KOPT-K1 (cell line): ENCODE results near the gene CPHXL2.

Experiments used
- H3K27ac ChIP-seq: fragments of 200-600 bp; sonication (generic); 2 replicates; pipeline ENCODE4 v1.5.1; 2016; ENCODE audit warnings: antibody characterized with exemption, mild to moderate bottlenecking, low read depth, low read length; ENCODE audit not compliant: poor library complexity, severe bottlenecking
- H3K36me3 ChIP-seq: fragments of 200-600 bp; sonication (generic); 2 replicates; pipeline ENCODE4 v1.5.1; 2017; ENCODE audit warnings: antibody characterized with exemption, mild to moderate bottlenecking, low read length, moderate library complexity; ENCODE audit not compliant: insufficient read depth
- H3K9me3 ChIP-seq: fragments of 200-600 bp; sonication (generic); 2 replicates; pipeline ENCODE4 v1.5.1; 2017; ENCODE audit warnings: antibody characterized with exemption, low read length, mild to moderate bottlenecking; ENCODE audit not compliant: insufficient read depth, poor library complexity, severe bottlenecking

CPHXL2 gene

GRCh38 chr16:75658175-75658574, 18.6 kb downstream of the CPHXL2 start:
- peaks cover 81% of the 10 kb centered on the region for H3K36me3 ChIP-seq
- H3K27ac ChIP-seq, result no peak overlapping the region
- no peaks in the 10 kb centered on the region for H3K9me3 ChIP-seq

GRCh38 chr16:75653922-75654321, 22.9 kb downstream of the CPHXL2 start:
- no peaks in the 10 kb centered on the region for H3K9me3 ChIP-seq
- H3K27ac ChIP-seq, result no peak overlapping the region
- H3K36me3 ChIP-seq, result peaks cover 73% of the 10 kb centered on the region

GRCh38 chr16:75648265-75649076, 28.3 kb downstream of the CPHXL2 start:
- Histone ChIP-seq H3K27ac (peak overlapping the region; percentile 89), H3K36me3 (peaks cover 45% of the 10 kb centered on the region), H3K9me3 (no peaks in the 10 kb centered on the region)

- H3K36me3 ChIP-seq, result peaks cover 45% of the 10 kb centered on the region
- H3K27ac ChIP-seq, result peak within 1 kb of the TSS; percentile 89
- no peaks in the 10 kb centered on the region for H3K9me3 ChIP-seq
These were observed 29.1 kb downstream of the CPHXL2 start, which contains the start of the genes KARS1 and TERF2IP for GRCh38 chr16:75647492-75648264. Gene KARS1 (minus strand): TSS chr16:75647665. CDS start chr16:75647639, 26 bp downstream. Gene TERF2IP (plus strand): TSS chr16:75647773. CDS start chr16:75647883, 110 bp downstream.

GRCh38 chr16:75647112-75647491, 29.7 kb downstream of the CPHXL2 start:
- Histone ChIP-seq H3K27ac (peak overlapping the region; percentile 89), H3K36me3 (peaks cover 49% of the 10 kb centered on the region), H3K9me3 (no peaks in the 10 kb centered on the region)

- no peaks in the 10 kb centered on the region for H3K9me3 ChIP-seq
- H3K36me3 ChIP-seq, result peaks cover 66% of the 10 kb centered on the region
- H3K27ac ChIP-seq, result no peak overlapping the region
These were observed 32.4 kb downstream of the CPHXL2 start for GRCh38 chr16:75644240-75645012.

GRCh38 chr16:75640598-75640997, 36.2 kb downstream of the CPHXL2 start:
- peaks cover 99% of the 10 kb centered on the region for H3K36me3 ChIP-seq
- no peaks in the 10 kb centered on the region for H3K9me3 ChIP-seq
- H3K27ac ChIP-seq, result no peak overlapping the region

GRCh38 chr16:75635036-75635435, 41.8 kb downstream of the CPHXL2 start:
- Histone ChIP-seq H3K9me3 (no peaks in the 10 kb centered on the region), H3K36me3 (peaks cover 99% of the 10 kb centered on the region), H3K27ac (no peak overlapping the region)

GRCh38 chr16:75632857-75633256, 44.0 kb downstream of the CPHXL2 start:
- no peak overlapping the region for H3K27ac ChIP-seq
- H3K9me3 ChIP-seq, result no peaks in the 10 kb centered on the region
- H3K36me3 ChIP-seq, result peaks cover 100% of the 10 kb centered on the region

- Histone ChIP-seq H3K27ac (no peak overlapping the region), H3K9me3 (no peaks in the 10 kb centered on the region), H3K36me3 (peaks cover 100% of the 10 kb centered on the region)
These were observed 46.8 kb downstream of the CPHXL2 start for GRCh38 chr16:75630052-75630451.

GRCh38 chr16:75629132-75629531, 47.7 kb downstream of the CPHXL2 start:
- H3K36me3 ChIP-seq, result peaks cover 98% of the 10 kb centered on the region
- H3K9me3 ChIP-seq, result no peaks in the 10 kb centered on the region
- H3K27ac ChIP-seq, result peak overlapping the region; percentile 56

- peak overlapping the region; percentile 56 for H3K27ac ChIP-seq
- no peaks in the 10 kb centered on the region for H3K9me3 ChIP-seq
- H3K36me3 ChIP-seq, result peaks cover 90% of the 10 kb centered on the region
These were observed 48.5 kb downstream of the CPHXL2 start for GRCh38 chr16:75628351-75628750.

GRCh38 chr16:75627851-75628250, 49.0 kb downstream of the CPHXL2 start:
- peak overlapping the region; percentile 56 for H3K27ac ChIP-seq
- H3K36me3 ChIP-seq, result peaks cover 85% of the 10 kb centered on the region
- H3K9me3 ChIP-seq, result no peaks in the 10 kb centered on the region

GRCh38 chr16:75626806-75627205, 50.0 kb downstream of the CPHXL2 start:
- no peaks in the 10 kb centered on the region for H3K9me3 ChIP-seq
- H3K27ac ChIP-seq, result peak overlapping the region; percentile 56
- H3K36me3 ChIP-seq, result peaks cover 75% of the 10 kb centered on the region

GRCh38 chr16:75624921-75625334, 51.9 kb downstream of the CPHXL2 start:
- Histone ChIP-seq H3K9me3 (no peaks in the 10 kb centered on the region), H3K36me3 (peaks cover 64% of the 10 kb centered on the region), H3K27ac (no peak overlapping the region)
